ENCODE results near the gene SLC6A13.
"Not testable (repeated sequence)": the region's sequence is repeated elsewhere in the genome, so short reads cannot be mapped to it uniquely, and the experiment has no call there.

Gene SLC6A13

DNA sequence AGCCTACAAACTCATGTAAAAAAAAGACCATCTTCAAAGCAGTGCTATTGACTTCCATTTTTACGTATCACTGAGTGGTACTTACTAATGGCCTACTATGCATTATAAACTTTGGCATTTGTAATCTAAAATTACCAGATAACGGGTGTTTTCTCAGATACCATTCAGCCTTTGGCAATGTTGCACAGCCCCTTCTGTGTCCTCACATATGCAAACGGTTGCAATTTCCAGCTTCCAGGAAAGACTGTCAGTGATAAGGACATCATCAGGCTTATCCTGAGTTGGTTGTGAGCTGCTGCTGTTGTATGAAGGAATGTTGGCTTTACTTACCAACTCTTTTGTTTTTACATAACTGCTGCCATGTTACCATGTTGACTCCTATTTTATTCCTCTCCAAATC is 1.6 kb upstream of the SLC6A13 start:
- DNase-seq: no peak

DNA sequence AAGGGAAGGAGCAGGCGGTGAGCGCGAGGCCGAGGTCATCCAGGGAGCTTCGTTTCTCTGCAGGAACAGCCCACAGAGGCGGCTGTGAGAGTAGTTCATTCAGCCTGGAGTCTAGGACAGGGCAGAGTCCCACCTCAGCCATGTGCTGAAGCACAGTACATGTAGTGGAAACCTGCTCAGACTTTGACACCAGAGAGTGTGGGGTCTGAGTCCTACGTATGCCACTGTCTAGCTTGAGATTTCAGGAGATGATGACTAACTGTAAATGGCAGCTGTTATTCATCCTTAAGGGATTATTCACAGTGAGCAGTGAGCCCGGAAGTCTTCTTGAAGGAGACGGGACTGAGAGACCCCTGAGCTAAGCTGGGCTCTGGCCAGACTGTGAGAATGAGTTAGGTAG is 938 bp upstream of the SLC6A13 start:
- no peak for DNase-seq

DNA sequence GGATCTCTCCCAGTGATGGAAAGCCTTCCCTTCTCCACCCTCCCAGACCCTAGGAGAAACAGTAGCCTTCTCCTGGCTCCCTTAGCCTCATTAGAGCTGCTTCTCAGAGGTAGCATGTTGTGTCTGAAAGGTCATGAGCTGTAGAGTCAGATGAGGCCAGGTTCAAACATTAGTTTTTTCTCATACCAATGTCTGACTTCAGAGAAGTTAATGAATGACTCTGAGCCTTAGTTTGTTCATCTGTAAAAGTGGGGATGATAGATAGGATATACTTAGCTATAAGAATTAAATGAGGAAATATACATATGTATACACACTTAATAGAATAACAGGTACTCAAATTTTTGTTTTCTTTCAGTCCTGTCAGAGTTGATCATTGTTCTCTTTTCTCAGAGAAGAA is 523 bp downstream of the SLC6A13 start:
- no peak for DNase-seq

DNA sequence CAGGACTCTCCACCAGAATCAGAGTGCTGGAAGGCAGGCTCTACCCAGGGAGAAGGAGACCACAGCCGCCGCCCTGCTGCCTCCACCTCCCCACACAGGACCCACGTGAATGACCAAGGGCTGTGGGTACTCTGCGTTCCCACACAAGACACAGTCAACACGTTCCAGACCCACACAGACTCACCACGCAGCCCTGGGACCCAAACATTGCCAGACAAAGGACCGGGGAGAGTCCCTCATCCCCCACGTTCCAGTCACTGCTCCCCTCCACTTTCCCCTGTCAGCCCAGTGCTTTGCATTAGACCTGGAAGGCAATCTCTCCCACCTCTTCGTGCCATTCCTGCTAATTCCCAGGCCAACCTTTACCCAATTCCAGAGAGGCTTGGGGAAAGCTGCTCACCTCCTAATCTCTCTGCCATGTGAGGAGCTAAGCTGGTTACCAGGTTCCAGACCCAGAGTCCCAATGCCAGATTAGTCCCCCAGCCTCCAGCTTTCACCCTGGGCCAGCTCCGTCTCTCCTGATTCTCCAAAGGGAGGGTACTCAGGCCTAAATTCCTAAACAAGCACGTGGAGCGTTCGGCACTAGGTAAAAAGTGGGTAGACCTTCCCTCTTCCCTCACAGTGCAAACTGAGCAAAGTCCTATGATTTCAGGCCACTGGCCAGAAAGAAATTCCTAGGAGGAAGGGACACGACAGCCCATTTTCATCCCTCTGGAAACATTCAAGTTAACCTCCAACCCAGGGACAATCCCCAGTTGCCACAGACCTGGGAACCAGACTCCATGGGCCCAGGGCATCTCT is 4.9 kb downstream of the SLC6A13 start:
- no peak for DNase-seq

DNA sequence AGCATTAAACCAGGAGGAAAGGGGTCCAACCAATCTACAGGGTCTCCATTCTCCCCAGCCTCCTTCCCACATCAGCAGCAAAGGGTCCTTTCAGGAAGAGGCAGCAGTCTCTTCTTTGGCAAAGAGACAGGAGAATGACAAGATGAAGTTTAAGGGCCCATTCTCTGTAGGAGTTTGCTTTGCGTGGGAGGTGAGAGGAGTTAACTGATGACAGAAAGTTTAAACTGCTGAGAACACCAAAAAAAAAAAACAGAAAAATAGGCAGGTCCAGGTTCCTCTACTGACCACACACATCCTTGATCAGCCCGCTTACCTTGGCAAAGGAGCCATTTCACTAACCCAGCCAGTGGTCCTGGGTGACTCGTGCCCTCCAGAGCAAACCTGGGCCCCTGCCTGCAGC is 5.7 kb downstream of the SLC6A13 start:
- DNase-seq: no peak

DNA sequence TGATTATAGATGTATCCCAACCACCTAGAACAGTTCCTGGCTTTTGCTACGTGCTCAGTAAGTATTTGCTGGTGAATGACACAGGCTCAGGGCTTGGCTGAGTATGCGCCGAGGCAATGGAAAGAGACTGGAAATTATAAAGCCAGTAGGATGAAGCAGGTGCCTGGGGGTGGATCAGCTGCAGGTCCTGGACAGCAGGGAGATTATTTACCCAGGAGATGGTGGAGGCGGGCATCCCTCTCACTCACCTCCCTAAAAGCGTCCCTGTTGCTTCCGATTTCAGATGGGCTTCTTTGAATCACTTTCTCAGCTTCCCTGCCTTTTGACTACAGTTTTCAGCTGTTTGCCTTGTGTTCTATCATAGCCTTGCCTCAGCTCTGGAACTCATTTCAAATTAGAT is 6.4 kb downstream of the SLC6A13 start:
- DNase-seq: no peak

DNA sequence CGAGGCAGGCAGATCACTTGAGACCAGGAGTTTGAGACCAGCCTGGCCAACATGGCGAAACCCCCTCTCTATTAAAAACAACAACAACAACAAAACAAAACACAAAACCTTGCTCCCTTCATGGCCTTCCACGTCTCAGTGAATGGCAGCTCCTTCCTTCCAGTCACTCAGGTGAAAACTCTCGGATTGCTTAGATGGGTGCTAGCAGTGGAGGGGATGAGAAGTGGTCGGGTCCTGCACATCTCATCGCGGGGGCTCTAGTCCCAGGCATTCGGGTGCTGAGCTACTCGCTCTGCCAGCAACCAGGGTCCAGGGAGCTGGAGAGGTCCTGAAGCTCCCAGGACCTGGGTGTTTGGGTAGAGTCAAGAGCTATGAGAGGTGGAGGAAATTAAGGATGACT is 7.7 kb downstream of the SLC6A13 start:
- no peak for DNase-seq

DNA sequence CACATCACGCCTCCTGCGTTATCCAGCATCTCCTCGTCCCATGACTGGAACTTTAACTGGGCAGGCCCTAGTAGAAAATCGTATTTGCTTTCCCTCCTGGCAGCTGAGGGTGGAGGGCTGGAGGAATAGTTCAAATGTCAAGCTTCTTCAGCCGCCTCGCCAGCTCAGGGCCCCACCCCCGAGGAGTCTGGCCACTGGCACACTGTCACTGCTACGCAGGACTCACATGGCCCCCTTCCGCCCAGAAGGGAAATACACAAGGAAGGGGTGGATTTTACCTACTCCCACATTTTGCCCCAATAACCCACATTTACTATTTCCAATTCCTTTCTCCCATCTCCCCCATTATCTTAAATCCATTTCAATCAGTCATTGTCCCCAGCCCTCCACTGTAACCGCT is 8.6 kb downstream of the SLC6A13 start:
- DNase-seq: no peak

DNA sequence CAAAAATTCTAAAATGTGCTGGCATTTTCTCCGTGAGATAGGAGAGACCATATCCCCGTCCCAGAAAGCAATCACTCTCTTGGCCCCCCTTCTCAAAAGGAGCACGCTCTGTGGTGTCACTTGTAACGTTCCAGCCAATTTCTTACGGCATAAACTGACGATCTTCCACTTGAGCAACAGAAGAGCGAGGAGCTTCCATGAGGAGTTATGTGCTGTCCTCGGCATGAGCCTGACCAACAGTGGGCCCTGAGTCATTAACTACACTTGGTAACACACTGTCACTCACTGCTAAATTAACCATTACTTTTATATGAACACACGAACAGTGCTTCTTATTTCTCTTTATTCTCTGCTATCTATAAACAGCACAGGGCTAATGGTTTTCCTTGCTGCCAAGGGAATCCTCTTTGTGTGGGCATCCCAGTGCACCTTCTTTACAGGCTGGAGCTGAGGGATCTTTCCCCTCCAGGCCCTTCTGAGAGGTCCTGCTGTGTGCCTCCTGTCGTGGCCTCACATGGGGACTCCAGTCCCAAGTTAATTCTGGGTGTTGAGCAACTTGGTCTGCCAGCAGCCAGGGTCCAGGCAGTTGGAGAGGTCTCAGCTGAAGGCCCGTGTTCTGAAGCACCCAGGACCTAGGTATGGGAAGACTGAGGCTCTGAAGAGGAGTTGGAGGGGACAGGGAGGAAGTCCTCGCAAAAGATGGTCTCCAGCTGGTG is 9.4 kb downstream of the SLC6A13 start:
- no peak for DNase-seq

DNA sequence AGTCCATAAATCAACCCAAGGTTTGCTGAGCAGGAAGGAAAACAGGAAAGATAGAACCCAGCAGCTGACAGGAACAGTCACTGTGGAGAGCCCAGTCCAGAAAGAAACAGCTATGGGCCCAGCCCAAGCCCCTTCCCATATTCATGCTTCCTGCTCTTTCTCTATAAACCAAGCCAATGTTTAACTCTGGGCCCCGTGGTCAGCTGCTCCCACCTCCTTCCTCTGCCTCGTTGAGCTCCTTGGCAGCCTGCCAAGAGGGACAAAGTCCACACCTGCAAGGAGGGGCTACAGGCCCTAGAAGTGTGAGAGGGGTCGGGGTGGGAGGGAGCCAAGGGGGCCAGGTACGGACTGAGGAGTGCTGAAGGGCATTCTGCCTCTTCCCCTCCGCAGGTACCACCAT is 10.0 kb downstream of the SLC6A13 start:
- DNase-seq: no peak

DNA sequence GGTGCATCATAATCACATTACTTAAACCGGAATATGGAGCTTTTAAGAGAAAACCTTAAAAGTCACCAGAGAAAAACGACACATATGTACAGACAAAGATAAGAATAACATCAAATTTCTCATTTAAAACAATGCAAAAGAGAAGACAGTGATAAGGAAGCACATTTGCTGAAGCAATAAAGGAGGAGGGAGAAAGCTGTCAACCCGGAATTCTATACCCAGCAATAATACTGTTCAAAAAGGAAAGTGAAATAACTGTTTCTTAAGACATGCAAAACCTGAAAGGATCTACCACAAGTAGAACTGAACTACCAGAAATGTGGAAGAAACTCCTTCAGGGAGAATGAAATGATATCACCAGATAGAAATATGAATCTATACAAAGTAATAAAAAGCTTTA is 15.4 kb downstream of the SLC6A13 start:
- no peak for DNase-seq

DNA sequence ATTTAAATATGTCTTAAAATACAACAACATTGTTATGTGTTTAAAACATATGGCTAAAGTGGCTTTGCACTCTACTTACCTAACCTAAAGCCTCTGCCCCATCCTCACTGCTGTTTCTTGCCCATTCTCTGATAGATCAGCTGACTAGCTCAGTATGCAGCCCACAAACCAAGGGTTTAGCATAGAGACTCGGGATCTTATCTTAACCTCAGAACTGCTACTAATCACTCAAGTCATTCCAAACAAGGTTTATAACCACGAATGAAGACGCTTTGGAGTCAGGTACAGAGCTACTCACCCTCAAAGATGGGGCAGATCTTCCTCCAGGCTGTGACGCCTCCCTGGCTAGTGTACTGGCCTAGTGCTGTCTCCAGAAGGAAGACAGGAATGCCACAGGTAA is 19.3 kb downstream of the SLC6A13 start:
- no peak for DNase-seq

DNA sequence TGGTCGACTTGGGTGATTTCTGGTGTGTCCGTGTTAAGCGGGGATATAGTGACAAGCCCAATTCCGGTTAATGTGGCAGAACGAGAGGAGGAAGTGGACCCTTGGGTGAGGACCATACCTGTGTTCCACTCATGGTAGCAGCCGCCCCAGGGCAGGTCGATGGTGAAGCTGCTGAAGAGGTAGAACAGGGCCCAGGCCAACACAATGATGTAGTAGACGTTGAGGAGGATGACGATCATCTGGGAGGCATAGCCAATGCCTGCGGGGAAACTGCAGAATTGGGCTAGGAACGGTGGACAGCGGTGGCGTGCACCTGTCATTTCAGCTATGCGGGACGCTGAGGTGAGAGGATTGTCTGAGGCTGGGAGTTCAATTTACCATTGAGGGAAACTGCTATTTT is 20.1 kb downstream of the SLC6A13 start:
- DNase-seq: no peak

DNA sequence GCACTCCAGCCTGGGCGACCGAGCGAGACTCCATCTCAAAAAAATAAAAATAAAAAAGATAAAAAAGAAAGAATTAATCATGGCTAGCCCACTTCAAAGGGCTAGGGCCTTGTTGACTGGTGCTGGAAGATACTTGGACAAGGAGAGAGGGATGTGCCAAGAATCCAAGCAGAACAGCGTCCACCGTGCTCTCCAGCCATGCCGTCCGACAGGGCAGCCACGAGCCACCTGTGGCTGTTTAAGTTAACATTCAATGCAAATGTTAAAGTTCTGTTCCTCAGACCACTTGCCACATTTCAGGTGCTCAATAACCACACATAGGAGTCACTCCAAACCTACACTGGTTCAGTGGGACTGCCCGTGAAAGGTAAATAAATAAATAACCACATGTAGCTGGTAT is 21.4 kb downstream of the SLC6A13 start:
- no peak for DNase-seq

DNA sequence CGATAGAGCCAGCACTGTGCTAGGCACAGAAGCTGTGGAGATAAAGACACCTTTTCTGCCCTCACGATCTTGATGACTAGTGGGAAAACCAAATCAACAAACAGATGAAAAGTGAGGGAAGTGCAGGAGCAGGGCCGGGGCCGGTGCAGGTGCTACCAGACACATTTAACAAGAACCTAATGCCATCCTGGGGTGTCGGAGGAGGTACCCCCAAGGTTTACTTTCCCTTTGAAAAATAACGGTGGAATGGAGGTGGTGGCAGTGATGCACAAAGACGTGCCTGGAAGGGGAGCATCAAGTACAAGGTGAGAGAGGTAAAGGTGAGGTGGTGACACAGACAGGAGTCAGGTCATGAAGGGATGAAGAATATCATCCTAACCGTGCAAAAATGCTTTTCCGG is 22.1 kb downstream of the SLC6A13 start:
- DNase-seq: no peak

DNA sequence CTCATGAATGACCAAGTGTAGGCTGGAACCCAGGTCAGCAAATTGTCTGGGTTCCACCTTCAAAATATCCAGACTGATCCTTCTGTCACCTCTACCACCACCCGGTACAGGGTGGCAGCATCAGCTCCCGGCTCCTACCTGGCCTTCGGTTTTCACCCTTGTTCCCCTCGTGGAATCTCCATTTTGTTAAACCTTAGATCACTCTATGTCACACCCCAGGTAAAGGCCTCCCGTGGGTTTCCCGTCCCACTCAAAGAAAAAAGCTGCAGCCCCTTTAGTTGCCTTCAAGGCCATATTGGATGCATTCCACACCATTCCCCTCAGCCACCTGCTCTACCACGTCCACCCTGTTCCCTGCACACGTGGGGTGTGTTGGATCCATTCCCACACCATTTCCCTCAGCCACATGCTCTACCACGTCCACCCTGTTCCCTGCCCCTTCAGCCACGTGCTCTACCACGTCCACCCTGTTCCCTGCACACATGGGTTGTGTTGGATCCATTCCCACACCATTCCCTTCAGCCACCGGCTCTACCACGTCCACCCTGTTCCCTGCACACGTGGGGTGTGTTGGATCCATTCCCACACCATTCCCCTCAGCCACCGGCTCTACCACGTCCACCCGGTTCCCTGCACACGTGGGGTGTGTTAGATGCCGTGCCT is 23.8 kb downstream of the SLC6A13 start:
- DNase-seq: no peak

DNA sequence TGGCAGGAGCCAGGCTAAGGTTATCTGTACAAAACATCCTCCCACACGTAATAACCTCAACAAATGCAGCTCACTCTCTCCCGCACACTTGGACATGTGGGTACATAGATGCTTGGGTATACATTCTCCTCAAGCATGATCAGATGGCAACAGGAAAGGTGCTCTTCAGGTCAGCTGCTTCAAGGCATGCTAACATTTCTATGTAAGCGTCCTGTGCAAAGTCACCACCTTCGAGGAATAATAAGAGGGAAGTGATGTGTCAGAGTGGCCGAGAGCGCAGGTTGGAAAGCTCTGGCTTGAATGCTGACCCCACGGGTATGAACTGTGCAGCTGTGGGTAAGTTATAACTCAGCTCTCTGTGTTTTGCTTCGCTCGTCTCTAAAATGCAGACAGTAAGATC is 24.5 kb downstream of the SLC6A13 start:
- DNase-seq: no peak

DNA sequence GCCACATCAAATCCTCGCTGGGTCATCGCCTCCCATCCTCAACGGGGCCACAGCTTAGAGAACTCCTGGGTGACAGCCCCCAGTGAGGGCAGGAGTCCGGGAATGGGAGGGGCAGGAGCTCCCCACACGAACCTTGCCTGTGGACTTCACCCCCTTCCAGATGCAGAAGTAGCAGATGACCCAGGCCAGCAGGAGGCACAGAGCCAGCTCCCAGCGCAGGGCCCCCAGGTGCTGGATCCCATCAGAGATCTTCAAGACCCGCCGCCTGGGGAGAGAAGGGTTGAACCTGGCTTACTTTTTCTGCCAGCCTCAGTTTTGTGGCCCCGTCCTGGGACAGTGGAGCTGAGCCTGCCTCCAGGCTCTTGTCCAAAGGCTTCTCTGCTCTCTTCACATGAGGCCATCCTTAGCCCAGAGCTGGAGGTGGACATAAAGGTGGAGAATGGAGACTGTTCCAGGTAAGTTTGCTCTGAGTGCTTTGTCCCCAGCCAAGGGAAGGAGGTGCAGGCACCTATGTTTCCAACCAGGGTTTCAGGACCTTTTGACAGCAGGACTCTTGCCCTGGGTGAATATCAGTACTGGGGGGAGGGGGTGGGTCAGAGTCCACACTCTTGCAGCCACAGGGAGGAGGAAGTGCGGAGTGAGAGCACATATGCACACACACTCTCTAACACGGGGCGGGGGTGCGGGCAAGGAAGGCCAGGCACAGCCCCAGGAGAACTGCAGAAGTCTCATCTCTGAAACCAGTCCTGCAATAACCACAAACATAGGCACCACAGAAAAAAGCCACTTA is 25.4 kb downstream of the SLC6A13 start:
- DNase-seq: no peak

DNA sequence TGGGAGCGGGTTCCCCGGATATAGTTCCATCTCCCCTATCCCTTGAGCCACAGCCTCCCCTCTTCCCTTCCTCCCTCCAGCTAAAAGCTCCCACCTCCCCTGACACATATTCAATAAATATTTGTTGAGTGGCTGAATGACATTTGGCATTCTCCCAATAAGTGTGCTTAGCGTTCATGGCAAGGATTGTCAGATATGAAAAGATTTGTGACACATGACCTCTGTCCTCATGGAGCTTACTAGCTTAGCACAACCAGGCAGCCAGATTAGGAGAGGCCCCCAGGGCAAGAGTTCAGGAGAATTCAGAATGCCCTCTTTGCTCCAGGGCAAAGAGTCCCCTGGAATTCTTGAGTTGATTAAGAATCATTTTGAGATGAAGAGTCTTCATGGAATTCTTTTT is 26.2 kb downstream of the SLC6A13 start:
- no peak for DNase-seq

DNA sequence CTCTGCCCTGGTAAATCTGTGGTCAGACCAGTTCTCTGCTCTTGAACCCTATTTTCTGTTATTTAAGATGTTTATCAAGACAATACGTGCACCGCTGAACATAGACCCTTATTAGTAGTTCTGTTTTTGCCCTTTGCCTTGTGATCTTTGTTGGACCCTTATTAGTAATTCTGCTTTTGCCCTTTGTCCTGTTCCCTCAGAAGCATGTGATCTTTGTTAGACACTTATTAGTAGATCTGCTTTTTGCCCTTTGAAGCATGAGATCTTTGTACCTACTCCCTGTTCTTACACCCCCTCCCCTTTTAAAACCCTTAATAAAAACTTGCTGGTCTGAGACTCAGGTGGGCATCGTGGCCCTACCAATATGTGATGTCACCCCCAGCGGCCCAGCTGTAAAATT is 26.7 kb downstream of the SLC6A13 start:
- not testable (repeated sequence) for DNase-seq

DNA sequence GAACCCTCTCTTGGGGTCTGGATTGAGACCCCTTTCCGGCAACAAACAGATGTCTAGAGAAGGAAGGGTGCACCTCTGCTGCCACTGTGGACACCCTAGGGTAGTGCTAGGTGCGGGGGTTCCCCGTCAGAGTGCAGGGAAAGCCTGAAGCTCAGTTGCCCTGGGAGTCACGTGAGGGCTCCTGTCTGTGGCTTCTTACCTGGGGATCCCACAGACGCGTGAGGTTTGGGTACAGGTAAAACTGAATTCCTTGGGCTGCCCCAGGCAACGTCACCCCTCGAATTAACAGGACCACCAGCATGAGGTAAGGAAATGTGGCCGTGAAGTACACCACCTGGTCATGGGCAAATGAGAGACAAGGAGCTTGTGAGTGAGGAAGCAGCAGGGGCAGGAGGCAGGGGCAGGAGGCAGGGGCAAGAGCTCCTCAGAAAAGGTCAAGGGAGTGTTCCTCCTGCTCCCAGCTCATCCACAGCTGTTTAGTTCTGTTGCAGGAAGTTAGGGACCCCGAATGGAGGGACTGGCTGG is 27.7 kb downstream of the SLC6A13 start:
- no peak for DNase-seq

DNA sequence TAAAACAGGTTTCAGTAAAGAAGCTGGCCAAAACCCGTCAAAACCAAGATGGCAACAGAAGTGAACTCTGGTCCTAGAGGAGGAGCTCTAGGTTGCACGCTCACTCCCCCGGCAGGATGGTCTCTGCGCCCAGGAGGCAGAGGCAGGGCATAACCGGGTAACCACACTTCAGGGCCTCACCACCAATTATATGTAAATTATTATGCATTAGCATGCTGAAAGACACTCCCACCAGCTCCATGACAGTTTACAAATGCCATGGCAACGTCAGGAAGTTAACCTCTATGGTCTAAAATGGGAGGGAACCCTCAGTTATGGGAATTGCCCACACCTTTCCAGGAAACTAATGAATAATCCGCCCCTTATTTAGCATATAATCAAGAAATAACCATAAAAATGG is 28.6 kb downstream of the SLC6A13 start:
- DNase-seq: no peak

DNA sequence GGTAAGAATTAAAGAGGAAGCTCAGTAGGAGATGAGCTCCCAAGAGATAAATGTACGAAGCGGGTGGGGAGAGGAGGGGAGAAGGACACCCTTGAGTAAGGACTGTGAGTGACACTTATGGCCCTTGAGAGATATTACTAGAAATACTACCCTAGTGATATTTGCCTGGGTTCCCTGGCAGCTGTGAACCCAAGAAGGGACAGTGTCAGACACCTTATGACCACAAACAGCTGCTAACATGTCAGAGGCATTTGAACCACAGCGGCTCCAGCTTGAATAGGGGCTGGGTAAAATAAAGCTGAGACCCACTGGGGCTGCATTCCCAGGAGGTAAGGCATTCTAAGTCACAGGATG is 29.0 kb downstream of the SLC6A13 start:
- DNase-seq: no peak

Data from suppressor macrophage (primary cell).